Stimulated activated CD8-positive, alpha-beta memory T cell treated with anti-CD3 and anti-CD28 coated beads, Interleukin-15, amount 100 ng/mL, for 48 hours (primary cell): ENCODE data around the gene RAB12.
"Not testable (repeated sequence)": the region's sequence is repeated elsewhere in the genome, so short reads cannot be mapped to it uniquely, and the experiment has no call there.

Experiments
- DNase-seq, 2 donors: peaks; one replicate each; pipeline ENCODE4 v3.0.0-alpha.2; 2020; ENCODE audit warnings: low read depth in 2 of 2

The RAB12 gene

DNA sequence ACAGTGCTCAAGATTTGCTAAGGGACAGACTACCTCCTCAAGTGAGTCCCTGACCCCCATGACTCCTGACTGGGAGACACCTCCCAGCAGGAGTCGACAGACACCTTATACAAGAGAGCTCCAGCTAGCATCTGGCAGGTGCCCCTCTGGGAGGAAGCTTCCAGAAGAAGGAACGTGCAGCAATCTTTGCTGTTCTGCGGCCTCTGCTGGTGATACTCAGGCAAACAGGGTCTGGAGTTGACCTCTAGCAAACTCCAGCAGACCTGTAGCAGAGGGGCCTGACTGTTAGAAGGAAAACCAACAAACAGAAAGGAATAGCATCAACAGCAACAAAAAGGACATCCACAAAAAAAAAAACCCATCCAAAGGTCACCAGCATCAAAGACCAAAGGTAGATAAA lies 38.1 kb downstream of the RAB12 start:
- not testable (repeated sequence) for DNase-seq

DNA sequence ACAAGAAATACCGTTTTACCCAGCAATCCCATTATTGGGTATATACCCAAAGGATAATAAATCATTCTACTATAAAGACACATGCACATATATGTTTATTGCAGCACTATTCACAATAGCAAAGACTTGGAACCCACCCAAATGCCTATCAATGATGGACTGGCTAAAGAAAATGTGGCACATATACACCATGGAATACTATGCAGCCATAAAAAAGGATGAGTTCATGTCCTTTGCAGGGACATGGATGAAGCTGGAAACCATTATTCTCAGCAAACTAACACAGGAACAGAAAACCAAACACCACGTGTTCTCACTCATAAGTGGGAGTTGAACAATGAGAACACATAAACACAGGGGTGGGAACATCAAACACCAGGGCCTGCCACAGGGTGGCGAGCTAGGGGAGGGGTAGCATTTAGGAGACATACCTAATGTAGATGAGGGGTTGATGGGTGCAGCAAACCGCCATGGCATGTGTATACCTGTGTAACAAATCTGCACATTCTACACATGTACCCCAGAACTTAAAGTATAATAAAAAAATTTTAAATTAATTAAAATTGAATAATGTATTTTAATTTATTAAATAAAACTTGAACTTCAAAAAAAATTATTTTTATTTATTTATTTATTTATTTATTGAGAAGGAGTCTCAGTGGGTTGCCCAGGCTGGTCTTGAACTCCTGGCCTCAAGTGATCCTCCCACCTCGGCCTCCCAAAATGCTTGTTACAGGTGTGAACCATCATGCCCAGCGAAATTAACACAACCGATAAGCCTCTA lies 42.4 kb downstream of the RAB12 start:
- DNase-seq = not testable (repeated sequence)

DNA sequence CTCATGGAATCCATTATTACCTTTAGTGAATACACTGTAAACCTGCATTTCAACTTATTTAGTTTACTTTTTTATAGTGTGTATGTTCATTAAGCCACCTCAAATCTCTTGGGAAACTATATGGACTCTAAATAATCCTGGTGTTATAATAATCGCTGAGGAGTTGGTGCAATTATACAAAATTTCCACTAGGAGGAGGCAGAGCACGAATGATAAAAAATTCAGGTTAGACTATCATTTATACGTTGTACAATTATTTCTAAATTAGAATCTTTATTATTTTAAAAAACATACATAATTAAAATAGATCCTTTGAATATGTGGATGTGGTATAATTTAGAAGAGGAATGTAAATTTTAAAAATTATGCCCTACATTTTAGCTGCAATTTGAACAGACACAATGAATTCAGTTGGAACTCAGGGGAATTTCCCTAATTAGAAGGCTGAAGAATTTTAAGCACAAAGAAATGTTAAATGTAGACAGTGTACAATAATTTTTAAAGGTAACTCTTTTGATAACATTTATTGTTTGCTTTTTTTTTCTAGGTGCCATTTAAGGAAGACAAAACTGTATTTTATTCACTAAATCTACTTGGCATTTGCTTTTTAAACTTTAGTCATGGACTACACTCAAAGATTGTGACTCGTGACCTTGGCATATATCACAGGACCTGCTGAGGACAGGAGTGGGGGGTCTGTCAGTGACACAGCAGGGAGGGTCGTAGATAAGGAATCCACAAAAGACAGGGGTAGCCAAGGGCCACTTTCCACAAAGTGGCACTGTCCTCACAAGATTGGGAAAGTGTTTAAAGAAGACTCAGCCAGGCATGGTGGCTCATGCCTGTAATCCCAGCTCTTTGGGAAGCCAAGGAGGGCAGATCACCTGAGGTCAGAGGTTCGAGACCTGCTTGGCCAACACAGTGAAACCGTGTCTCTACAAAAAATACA lies 45.5 kb downstream of the RAB12 start:
- no peak for DNase-seq

DNA sequence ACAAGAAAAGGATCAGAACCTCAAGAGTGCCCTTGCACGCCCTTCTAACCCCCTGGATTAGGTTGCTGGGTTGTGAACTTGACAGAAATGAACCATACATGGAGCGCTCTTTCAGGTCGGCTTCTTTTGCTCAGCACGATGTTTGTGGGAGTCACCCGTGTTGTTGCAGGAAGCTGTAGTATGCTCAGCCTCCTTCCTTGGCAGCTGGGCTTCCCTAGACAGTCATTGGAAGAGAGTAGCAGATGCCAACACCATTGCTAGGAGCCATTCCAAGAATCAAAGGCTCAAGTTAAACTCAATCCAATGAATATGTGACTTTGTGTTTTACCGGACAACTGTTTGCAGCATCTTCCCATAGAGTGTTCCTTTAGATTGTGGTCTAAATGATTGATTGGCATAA lies 47.0 kb downstream of the RAB12 start:
- no peak for DNase-seq

DNA sequence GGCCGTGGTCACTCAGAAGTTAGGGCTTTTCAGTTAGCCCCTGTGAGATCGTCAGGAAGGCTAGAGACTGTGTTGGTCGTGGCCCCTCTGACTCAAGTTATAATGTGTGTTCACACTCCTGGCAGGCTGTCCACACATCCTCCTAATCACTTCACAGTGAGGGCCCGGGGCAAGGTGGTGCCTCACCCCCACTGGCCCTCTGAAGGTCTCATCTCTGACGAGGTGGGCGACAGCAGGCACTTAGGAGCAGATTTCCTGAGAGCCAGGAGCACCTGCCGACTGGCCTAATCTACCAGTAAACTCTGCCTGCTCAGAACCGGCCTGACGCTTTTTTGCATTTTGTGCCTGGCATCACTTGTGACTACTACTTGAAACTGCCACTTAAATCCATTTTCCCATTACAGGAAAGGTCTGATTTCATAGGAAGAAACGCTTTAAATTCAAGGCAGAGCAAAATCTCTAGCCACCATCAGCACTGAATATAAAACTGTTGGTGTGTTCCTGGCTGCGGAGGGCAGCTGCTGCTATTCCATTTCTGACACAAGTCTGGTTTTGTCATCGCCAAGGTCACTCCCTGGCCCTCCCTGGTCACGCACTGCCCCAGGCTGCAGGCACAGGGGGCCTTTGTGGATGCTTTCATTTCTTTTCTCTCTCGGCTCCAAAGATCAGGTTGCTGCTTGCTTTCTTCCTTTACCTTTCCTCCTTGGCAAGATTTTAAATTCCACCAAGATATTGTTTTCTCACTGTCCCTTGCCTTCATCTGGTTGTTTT lies 48.0 kb downstream of the RAB12 start:
- DNase-seq = no peak

DNA sequence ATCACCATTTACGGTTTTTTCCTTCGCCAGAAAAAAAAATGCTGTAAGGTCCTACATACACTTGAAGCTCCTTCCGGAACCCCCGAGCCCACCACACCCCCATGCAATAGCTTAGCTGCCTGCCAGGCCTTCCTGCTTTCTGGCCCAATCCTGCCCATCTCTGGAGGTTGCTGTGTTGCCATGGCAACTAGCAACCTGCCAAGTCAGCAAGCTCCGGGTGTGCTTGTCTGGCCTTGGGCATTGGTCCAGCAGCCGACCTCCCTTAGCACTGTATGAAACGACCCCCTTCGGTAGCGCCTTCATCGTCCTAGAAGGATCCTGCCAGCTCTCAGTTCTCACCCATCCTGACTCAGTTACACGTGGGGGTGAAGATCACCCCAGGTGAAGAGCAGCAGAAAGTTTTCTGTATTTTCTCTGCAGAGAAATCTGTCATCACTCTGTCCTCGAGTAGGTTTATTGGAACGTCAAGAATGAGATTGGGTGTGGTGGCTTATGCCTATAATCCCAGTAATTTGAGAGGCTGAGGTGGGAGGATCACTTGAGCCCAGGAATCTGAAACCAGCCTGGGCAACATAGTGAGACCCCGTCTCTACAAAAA lies 48.7 kb downstream of the RAB12 start:
- DNase-seq = no peak

DNA sequence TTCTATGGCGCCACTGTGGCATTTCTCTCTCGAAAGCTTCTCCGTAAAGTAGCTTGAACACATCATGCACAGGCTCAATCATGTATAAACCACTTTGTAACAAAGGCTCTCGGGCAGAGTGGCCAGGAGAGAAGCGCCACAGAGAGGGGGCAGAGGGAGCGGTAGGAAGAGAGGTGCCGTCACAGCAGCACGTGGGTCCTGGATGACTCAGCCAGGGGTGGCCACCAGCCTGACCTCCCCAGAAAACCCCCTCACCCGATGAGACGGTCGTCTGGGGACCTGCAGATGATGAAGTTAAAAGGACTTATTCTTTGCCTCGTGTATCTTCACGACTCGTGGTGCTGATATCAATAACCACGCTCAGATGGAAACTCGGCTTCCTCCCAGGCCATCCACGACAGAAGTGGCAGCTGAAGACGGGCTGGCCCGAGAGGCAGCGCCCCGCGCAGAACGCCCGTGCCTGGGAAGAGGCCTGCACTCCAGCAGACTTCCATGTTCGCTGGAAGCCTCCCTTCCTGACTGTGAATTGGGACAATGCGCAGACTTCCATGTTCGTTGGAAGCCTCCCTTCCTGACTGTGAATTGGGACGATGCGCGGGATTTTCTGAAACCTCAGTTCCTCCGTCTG lies 49.7 kb downstream of the RAB12 start:
- DNase-seq = no peak

DNA sequence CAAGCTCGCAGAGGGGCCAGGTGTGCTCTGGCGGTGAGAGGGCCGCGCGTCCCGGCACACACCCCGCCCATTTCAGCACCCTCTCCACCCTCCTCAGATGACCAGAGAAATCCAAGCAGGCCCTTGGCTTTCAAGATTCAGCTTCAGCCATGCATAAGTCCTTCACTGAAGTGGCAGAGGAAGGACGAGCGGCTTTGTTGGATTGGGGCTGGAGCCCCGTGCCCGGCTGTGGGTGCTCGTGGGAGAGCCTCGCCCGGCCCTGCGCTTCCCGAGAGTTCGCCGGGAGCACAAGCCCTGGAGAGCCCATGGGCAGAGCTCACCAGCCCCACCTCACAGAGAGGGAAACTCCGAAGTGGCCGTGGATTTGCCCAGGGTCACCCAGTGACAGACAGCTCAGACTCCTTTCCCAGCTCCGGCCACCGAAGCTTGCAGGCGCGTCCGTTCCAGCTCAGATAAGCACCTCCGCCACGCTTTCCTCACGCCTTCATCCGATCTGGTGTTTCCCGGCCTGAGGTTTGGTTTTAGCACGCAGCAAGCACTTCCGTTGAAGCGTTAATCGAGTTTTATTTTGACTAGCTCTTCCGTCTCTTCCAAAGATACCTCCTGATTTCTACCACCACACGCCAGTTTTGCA lies 50.5 kb downstream of the RAB12 start:
- no peak for DNase-seq

DNA sequence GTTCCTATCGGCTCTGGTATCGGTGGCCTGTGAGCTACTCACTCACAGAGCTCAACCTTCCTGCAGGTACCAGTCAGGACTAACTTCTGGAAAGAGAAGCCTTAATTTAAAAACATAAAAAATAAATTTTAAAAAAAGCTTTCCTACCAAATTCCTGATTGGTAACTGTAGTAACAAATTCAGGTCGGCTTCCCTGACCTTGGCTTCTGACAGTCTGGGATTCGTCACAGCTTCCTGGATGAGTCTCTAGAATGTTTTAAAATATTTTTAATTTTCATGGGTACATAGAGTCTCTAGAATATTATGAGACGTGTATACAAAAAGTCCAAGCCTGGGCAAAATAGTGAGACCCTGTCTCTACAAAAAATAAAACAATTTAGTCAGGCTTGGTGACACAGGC lies 51.1 kb downstream of the RAB12 start:
- no peak for DNase-seq

DNA sequence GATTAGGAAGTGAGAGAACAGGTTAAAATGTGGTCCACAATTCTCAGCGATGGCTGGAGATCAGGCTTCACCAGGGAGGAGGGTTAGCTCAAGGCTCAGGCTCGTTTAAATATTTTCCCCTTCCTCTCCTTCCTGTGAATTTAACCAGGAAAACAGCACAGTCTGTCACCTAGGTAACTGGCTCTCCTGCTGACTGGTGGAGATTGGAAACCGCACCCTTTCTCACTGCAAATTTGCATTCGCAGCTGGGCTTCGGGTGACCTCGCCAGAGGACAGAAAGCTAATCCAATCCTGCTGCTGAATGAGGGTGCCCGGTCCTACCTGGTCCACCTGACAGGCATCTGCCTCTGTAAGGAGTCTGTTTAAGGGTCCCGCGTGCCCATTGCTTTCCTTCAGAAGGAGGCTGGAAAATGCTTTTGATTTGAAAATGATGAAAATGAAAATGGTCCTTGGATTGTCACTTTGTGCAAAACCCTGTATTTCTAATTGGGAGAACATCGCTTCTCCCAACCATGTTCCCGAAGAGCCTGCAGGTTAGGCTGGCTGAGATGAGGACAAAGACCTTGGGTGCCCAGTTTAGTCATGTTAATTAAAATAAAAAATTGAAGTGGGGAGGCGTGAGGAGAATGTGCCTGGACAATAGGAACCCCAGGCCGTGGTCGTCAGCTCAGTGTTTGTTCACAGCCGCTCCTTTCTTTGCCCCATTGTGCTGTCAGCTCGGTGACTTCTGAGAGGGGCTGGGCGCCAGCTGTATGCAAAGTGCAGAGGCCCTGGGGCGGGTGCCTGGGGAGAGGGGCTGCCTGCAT lies 52.7 kb downstream of the RAB12 start:
- no peak for DNase-seq

DNA sequence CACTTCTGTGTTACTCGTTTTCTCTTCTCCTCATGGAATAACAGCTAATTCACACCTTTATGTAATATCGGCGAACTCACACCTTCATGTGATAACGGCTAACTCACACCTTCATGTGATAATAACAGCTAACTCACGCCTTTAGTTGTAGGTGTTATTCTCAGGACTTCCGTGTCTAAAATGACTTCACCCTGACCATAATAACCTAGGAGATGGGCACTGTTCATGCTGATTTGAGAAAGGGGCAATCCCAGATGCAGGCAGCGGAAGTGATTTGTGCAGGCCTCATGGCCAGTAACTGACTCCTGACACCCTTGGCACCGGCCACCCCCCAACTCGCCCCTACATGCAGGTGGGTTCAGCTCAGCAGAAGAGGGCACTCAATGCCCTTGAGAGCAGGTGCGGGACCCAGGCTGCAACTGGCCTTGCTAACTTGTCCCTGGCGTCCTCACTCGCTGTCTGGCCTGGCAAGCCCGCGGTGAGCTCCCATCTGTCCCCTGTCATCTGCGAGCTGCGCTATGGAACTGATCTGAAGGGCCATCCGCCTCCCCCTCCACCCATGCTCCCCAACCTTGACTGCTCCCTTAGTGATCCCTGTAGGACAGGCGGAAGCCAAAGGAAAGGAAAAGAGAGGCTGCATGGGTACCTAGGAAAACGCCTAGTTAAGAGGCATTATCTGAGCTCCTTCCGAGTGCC lies 53.5 kb downstream of the RAB12 start:
- DNase-seq = no peak

DNA sequence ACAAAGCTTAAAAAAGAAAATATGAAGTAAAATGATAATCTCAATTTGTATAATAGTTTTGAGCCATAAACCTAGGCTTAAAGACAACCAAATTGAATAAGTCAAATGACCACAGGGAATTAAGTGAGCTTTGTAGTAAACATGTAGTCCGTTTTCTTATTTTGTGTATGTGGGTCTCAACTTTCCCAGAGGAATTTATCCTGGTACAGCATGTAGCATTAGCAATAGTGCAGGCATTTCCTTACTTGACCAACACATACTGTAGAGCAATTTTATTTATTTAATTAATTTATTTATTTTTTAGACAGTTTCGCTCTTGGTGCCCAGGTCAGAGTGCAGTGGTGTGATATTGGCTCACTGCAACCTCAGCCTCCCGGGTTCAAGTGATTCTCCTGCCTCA lies 58.6 kb downstream of the RAB12 start:
- DNase-seq = no peak

DNA sequence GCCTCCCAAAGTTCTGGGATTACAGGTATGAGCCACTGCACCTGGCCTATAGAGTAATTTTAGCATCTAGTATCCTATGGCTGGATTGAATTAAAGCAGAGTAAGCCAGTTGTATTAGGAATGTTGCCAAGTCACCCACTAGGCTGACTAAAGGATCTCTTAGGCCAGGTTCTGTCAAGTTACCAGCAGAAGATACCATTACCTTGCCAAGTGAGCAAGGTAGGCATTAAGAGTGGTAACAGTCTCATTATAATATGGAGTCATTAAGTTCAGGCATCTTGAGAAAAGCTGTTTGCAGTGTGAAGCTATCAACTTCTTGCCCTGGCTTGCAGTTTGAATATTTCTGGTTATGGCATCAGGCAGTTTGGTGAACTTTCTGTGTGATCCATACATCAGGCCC lies 59.1 kb downstream of the RAB12 start:
- no peak for DNase-seq

DNA sequence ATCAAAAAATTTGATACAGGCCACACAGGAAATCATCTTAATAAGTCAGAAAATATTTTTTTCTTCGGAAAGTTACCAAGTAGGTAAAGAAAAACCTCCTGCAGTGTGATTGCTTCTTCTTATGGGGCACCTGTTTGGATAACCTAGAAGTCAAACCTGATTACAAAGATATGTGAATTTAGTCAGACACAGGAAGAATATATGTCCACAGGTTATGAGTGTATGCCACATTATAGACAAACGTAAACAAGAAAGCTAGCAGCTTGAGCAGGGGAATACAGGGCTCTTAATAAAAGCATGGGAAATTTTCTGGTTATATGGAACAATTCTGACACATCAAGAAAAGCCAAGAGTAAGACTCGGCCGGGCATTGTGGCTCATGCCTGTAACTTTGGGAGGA lies 60.3 kb downstream of the RAB12 start:
- DNase-seq = no peak

DNA sequence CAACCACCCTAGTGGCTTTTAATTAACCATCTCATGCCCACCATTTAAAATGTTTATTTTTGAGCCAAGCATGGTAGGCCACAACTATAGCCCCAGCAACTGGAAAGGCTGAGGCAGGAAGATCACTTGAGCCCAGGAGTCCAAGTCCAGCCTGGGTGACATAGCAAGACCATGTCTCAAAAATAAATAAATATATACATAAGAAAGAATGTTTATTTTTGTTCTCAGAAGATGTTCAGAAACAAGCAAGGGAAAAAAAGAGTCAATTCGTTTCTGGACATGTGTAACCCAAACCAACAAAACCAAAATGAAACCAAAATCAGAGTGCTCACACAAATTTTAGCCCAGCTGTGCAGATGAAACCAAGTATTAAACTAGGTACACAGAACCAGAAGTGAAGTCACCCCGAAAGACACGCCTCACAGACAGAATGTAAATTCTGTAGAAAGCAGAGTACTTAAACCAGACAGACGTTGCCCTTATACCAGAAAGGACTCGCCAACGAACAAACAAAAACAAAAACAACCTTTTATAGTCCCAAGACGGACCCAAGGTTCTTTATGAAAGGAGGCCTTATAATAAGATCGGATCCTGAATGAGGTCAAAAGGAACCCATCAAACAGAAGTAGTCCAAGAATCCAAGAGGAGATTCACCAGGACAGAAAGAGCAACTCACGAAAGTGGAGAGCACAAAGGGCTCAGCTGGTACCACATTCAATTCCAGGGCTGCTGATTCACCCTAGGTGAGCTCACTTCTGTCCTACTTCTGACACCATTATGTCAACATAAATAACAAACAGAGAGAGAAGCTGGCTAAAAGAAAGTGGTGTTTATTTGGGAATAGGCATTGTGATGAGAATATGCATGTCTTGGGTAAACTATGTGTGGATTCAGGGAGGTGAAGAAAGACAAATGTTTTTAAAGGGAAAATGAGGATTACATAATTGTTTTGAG lies 64.3 kb downstream of the RAB12 start:
- no peak for DNase-seq

DNA sequence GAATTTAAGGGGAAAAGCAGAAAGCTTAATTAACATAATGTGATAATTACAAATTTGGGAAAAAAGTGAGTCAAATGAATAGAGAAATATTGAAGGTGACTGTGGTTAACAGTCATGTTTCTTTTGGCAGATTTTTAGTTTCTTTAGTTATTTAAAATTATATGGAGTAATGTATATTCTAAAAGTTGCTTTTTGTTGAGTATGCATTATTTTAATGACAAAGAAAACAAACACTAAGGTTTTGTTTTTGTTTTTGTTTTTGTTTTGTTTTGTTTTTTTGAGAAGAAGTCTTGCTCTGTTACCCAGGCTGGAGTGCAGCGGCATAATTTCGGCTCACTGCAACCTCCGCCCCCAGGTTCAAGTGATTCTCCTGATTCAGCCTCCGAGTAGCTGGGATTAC lies 65.8 kb downstream of the RAB12 start:
- DNase-seq = no peak

DNA sequence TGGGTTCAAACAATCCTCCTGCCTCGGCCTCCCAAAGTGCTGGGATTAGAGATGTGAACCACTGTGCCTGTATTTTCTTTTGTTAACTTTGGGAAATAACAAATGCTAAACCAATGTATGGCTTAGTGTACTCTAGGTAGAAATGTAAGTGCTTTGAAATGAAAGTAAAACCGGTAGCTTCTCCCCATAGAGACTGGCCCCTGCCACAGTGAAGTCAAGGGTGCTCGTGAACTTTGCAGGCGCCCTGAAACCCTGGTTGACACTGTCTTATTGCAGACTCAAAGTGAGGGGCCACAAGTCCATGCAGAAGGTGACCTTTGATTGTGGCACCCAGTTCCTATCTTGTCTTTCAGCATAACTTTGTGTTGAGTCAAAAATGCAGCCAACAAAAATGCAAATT lies 72.0 kb downstream of the RAB12 start:
- DNase-seq = no peak

DNA sequence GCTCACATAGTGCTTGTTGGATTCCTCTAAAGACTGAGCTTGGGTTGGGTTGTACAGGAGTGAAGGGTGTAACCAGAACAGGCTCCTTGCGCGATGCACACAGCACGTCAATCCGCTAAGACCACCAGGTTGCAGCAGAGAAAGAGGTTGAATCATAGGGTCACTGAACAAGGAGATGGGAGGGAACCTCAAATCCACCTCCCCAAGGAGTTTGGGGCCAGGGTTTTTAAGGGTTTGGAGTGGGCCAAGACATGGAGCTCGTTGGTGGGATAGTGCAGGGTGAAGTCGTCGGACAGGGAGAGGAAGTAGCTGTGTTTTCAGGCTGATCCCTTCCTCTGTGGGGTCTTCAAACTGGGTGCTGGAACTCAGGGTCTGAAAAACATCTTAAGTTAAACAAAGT lies 75.3 kb downstream of the RAB12 start:
- no peak for DNase-seq
